ENCODE data around the gene COL6A2. TPM values are rescaled to one million over a fixed set of nuclear protein-coding genes. Genes with fewer than 3 reads are reported as not detected.

The COL6A2 gene
- total and polyA plus RNA-seq, 2 donors, result 55.2 to 182 TPM

GRCh38 chr21:46052703-46053651, 44.9 kb upstream of the COL6A2 start:
- Histone ChIP-seq H3K27me3 (ENCODE audit: control insufficient read depth in 2 of 2, insufficient read depth in 1 of 2, low read length in 1 of 2) (peaks cover 2 to 26% of the 10 kb centered on the region in 2 donors), H3K36me3 (ENCODE audit: control insufficient read depth in 2 of 2, insufficient read depth in 2 of 2, low read length in 1 of 2) (no peaks in the 10 kb centered on the region), H3K9me3 (ENCODE audit: control insufficient read depth in 2 of 2, insufficient read depth in 1 of 2, low read length in 1 of 2) (peaks cover 1 to 16% of the 10 kb centered on the region in 2 donors), H3K4me1 (ENCODE audit: control insufficient read depth in 2 of 2, insufficient read depth in 2 of 2, low read length in 2 of 2) (peaks cover 10 to 26% of the 10 kb centered on the region in 2 donors), H3K27ac (ENCODE audit: low read depth in 1 of 2, low read length in 1 of 2) (no peak overlapping the region), H3K4me3 (ENCODE audit: low read length in 2 of 2) (no peak overlapping the region)
- no peak for DNase-seq (ENCODE audit: low read depth in 6 of 9, low spot score in 9 of 9)
- 89% methylated on average over 31 of the region's 31 CpGs for WGBS

- DNase-seq (ENCODE audit: low read depth in 6 of 9, low spot score in 9 of 9), result no peak
- Histone ChIP-seq H3K27ac (ENCODE audit: low read depth in 1 of 2, low read length in 1 of 2) (no peak overlapping the region), H3K36me3 (ENCODE audit: control insufficient read depth in 2 of 2, insufficient read depth in 2 of 2, low read length in 1 of 2) (no peaks in the 10 kb centered on the region), H3K27me3 (ENCODE audit: control insufficient read depth in 2 of 2, insufficient read depth in 1 of 2, low read length in 1 of 2) (peaks cover 2 to 26% of the 10 kb centered on the region in 2 donors), H3K4me3 (ENCODE audit: low read length in 2 of 2) (no peak overlapping the region), H3K9me3 (ENCODE audit: control insufficient read depth in 2 of 2, insufficient read depth in 1 of 2, low read length in 1 of 2) (peaks cover 1 to 19% of the 10 kb centered on the region in 2 donors), H3K4me1 (ENCODE audit: control insufficient read depth in 2 of 2, insufficient read depth in 2 of 2, low read length in 2 of 2) (peaks cover 10 to 34% of the 10 kb centered on the region in 2 donors)
- WGBS, result 98% methylated on average over 10 of the region's 10 CpGs
Measured at GRCh38 chr21:46054031-46054430, 43.9 kb upstream of the COL6A2 start.

- WGBS, result 89% methylated on average over 12 of the region's 12 CpGs
- no peak overlapping the region for H3K27ac ChIP-seq (ENCODE audit: low read depth in 1 of 2, low read length in 1 of 2)
- peaks cover 2 to 23% of the 10 kb centered on the region in 2 donors for H3K27me3 ChIP-seq (ENCODE audit: control insufficient read depth in 2 of 2, insufficient read depth in 1 of 2, low read length in 1 of 2)
- DNase-seq (ENCODE audit: low read depth in 6 of 9, low spot score in 9 of 9), result no peak
- no peaks in the 10 kb centered on the region for H3K36me3 ChIP-seq (ENCODE audit: control insufficient read depth in 2 of 2, insufficient read depth in 2 of 2, low read length in 1 of 2)
- peaks cover 1 to 14% of the 10 kb centered on the region in 2 donors for H3K9me3 ChIP-seq (ENCODE audit: control insufficient read depth in 2 of 2, insufficient read depth in 1 of 2, low read length in 1 of 2)
- H3K4me3 ChIP-seq (ENCODE audit: low read length in 2 of 2), result no peak overlapping the region
- peaks cover 10 to 33% of the 10 kb centered on the region in 2 donors for H3K4me1 ChIP-seq (ENCODE audit: control insufficient read depth in 2 of 2, insufficient read depth in 2 of 2, low read length in 2 of 2)
Measured at GRCh38 chr21:46054451-46054881, 43.4 kb upstream of the COL6A2 start.

- Histone ChIP-seq H3K4me1 (ENCODE audit: control insufficient read depth in 2 of 2, insufficient read depth in 2 of 2, low read length in 2 of 2) (peaks cover 10 to 31% of the 10 kb centered on the region in 2 donors), H3K36me3 (ENCODE audit: control insufficient read depth in 2 of 2, insufficient read depth in 2 of 2, low read length in 1 of 2) (no peaks in the 10 kb centered on the region), H3K27me3 (ENCODE audit: control insufficient read depth in 2 of 2, insufficient read depth in 1 of 2, low read length in 1 of 2) (peaks cover 2 to 28% of the 10 kb centered on the region in 2 donors), H3K4me3 (ENCODE audit: low read length in 2 of 2) (no peak overlapping the region), H3K9me3 (ENCODE audit: control insufficient read depth in 2 of 2, insufficient read depth in 1 of 2, low read length in 1 of 2) (peaks cover 0 to 4% of the 10 kb centered on the region in 2 donors), H3K27ac (ENCODE audit: low read depth in 1 of 2, low read length in 1 of 2) (no peak overlapping the region)
- DNase-seq (ENCODE audit: low read depth in 6 of 9, low spot score in 9 of 9), result no peak
- 94% methylated on average over 23 of the region's 23 CpGs for WGBS
Measured at GRCh38 chr21:46055863-46056281, 42.0 kb upstream of the COL6A2 start.

GRCh38 chr21:46056450-46056903, 41.4 kb upstream of the COL6A2 start:
- no peaks in the 10 kb centered on the region for H3K36me3 ChIP-seq (ENCODE audit: control insufficient read depth in 2 of 2, insufficient read depth in 2 of 2, low read length in 1 of 2)
- no peak for DNase-seq (ENCODE audit: low read depth in 6 of 9, low spot score in 9 of 9)
- H3K4me3 ChIP-seq (ENCODE audit: low read length in 2 of 2), result no peak overlapping the region
- H3K4me1 ChIP-seq (ENCODE audit: control insufficient read depth in 2 of 2, insufficient read depth in 2 of 2, low read length in 2 of 2), result peaks cover 10 to 37% of the 10 kb centered on the region in 2 donors
- WGBS, result 70% methylated on average over 26 of the region's 26 CpGs
- H3K9me3 ChIP-seq (ENCODE audit: control insufficient read depth in 2 of 2, insufficient read depth in 1 of 2, low read length in 1 of 2), result peaks cover 2 to 6% of the 10 kb centered on the region in 2 donors
- H3K27me3 ChIP-seq (ENCODE audit: control insufficient read depth in 2 of 2, insufficient read depth in 1 of 2, low read length in 1 of 2), result peaks cover 2 to 29% of the 10 kb centered on the region in 2 donors
- H3K27ac ChIP-seq (ENCODE audit: low read depth in 1 of 2, low read length in 1 of 2), result no peak overlapping the region

- 3% methylated on average over 27 of the region's 27 CpGs for WGBS
- peak overlapping the region; percentile 57 to 66 for H3K27ac ChIP-seq (ENCODE audit: low read depth in 1 of 2, low read length in 1 of 2)
- peaks cover 2 to 13% of the 10 kb centered on the region in 2 donors for H3K9me3 ChIP-seq (ENCODE audit: control insufficient read depth in 2 of 2, insufficient read depth in 1 of 2, low read length in 1 of 2)
- H3K36me3 ChIP-seq (ENCODE audit: control insufficient read depth in 2 of 2, insufficient read depth in 2 of 2, low read length in 1 of 2), result no peaks in the 10 kb centered on the region
- peaks cover 10 to 41% of the 10 kb centered on the region in 2 donors for H3K4me1 ChIP-seq (ENCODE audit: control insufficient read depth in 2 of 2, insufficient read depth in 2 of 2, low read length in 2 of 2)
- H3K4me3 ChIP-seq (ENCODE audit: low read length in 2 of 2), result peak overlapping the region in 1 of 2 donors; percentile 19
- H3K27me3 ChIP-seq (ENCODE audit: control insufficient read depth in 2 of 2, insufficient read depth in 1 of 2, low read length in 1 of 2), result peaks cover 2 to 34% of the 10 kb centered on the region in 2 donors
- peak in 3 of 9 donors; percentile 17 to 51 (median 30) for DNase-seq (ENCODE audit: low read depth in 6 of 9, low spot score in 9 of 9)
Measured at GRCh38 chr21:46057111-46057709, 40.7 kb upstream of the COL6A2 start.

GRCh38 chr21:46057710-46058241, 40.1 kb upstream of the COL6A2 start:
- Histone ChIP-seq H3K27me3 (ENCODE audit: control insufficient read depth in 2 of 2, insufficient read depth in 1 of 2, low read length in 1 of 2) (peaks cover 2 to 37% of the 10 kb centered on the region in 2 donors), H3K4me3 (ENCODE audit: low read length in 2 of 2) (no peak overlapping the region), H3K36me3 (ENCODE audit: control insufficient read depth in 2 of 2, insufficient read depth in 2 of 2, low read length in 1 of 2) (no peaks in the 10 kb centered on the region), H3K9me3 (ENCODE audit: control insufficient read depth in 2 of 2, insufficient read depth in 1 of 2, low read length in 1 of 2) (peaks cover 3 to 18% of the 10 kb centered on the region in 2 donors), H3K4me1 (ENCODE audit: control insufficient read depth in 2 of 2, insufficient read depth in 2 of 2, low read length in 2 of 2) (peaks cover 10 to 41% of the 10 kb centered on the region in 2 donors), H3K27ac (ENCODE audit: low read depth in 1 of 2, low read length in 1 of 2) (peak overlapping the region in 1 of 2 donors; percentile 57)
- no peak for DNase-seq (ENCODE audit: low read depth in 6 of 9, low spot score in 9 of 9)
- whole genome bisulfite sequencing, result 67% methylated on average over 23 of the region's 23 CpGs

GRCh38 chr21:46058431-46059145, 39.3 kb upstream of the COL6A2 start:
- Histone ChIP-seq H3K27me3 (ENCODE audit: control insufficient read depth in 2 of 2, insufficient read depth in 1 of 2, low read length in 1 of 2) (peaks cover 2 to 38% of the 10 kb centered on the region in 2 donors), H3K27ac (ENCODE audit: low read depth in 1 of 2, low read length in 1 of 2) (no peak overlapping the region), H3K4me3 (ENCODE audit: low read length in 2 of 2) (no peak overlapping the region), H3K4me1 (ENCODE audit: control insufficient read depth in 2 of 2, insufficient read depth in 2 of 2, low read length in 2 of 2) (peaks cover 10 to 41% of the 10 kb centered on the region in 2 donors), H3K36me3 (ENCODE audit: control insufficient read depth in 2 of 2, insufficient read depth in 2 of 2, low read length in 1 of 2) (no peaks in the 10 kb centered on the region), H3K9me3 (ENCODE audit: control insufficient read depth in 2 of 2, insufficient read depth in 1 of 2, low read length in 1 of 2) (peaks cover 3 to 24% of the 10 kb centered on the region in 2 donors)
- DNase-seq (ENCODE audit: low read depth in 6 of 9, low spot score in 9 of 9), result no peak
- 97% methylated on average over 10 of the region's 10 CpGs for WGBS
